Loucy (cell line): ENCODE results near the gene CASK.

ENCODE experiments used
- EZH2phosphoT487 ChIP-seq: fragments of 200-600 bp; IDR thresholded peaks from 2 replicates; pipeline ENCODE4 v1.6.1; 2018; ENCODE audit warnings: antibody characterized with exemption, mild to moderate bottlenecking, moderate library complexity, borderline replicate concordance
- TF ChIP-seq, protein P1 (sequence below): fragments of 200-600 bp; sonication (generic); conservative IDR thresholded peaks from 2 replicates; pipeline ENCODE4 v1.5.1; 2014; ENCODE audit warnings: mild to moderate bottlenecking, antibody characterized with exemption, low read length

DNA sequence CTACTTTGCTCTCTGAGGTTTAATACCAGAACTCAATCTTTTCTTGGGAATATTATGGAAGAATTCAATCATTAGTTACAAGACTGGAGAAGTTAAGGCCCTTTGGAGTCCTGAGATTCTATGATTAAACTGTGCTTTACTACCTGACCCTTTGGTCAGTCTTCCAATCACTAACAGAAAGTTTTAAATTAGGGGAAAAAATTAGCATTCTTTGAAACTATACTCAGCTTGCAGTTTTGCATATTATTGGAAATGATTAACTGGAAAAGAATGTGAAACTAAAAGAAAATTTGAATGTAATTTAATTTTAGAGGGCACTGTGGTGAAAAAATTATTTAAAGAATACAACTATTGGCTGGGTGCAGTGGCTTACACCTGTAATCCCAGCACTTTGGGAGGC, 253.2 kb downstream of the CASK start:
- TF ChIP-seq, protein P1, sequence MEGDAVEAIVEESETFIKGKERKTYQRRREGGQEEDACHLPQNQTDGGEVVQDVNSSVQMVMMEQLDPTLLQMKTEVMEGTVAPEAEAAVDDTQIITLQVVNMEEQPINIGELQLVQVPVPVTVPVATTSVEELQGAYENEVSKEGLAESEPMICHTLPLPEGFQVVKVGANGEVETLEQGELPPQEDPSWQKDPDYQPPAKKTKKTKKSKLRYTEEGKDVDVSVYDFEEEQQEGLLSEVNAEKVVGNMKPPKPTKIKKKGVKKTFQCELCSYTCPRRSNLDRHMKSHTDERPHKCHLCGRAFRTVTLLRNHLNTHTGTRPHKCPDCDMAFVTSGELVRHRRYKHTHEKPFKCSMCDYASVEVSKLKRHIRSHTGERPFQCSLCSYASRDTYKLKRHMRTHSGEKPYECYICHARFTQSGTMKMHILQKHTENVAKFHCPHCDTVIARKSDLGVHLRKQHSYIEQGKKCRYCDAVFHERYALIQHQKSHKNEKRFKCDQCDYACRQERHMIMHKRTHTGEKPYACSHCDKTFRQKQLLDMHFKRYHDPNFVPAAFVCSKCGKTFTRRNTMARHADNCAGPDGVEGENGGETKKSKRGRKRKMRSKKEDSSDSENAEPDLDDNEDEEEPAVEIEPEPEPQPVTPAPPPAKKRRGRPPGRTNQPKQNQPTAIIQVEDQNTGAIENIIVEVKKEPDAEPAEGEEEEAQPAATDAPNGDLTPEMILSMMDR: no peak
- TF ChIP-seq EZH2phosphoT487: no peak
